T-helper 1 cell (primary cell): ENCODE measurements around the gene HPS1.
A peak's percentile ranks its signal among the peaks of the same experiment; 100 is the strongest.

Experiments used
- DNase-seq, 5 donors: peaks; one replicate each; pipeline ENCODE4 v3.0.0-alpha.2; 2012 to 2020
- total RNA-seq, 4 donors: gene quantifications; one replicate each; lab custom pipeline; 2026; lab: John Stamatoyannopoulos, UW

Gene HPS1
- total RNA-seq: 27.4 to 49.3 (median 35.8) reads per million in 4 donors

- DNase-seq: peak; percentile 50 to 82 (median 59)
These were observed at the start of gene HPS1 for GRCh38 chr10:98446661-98447221. Gene HPS1 (minus strand): TSS chr10:98446935. CDS start chr10:98443240, 3,695 bp downstream.

- no peak for DNase-seq
These were observed 46.0 kb upstream of the HPS1 start for GRCh38 chr10:98492763-98493162.

GRCh38 chr10:98489561-98490481 is 43.1 kb upstream of the HPS1 start:
- no peak for DNase-seq

GRCh38 chr10:98488669-98489430 is 42.1 kb upstream of the HPS1 start:
- DNase-seq: no peak

- no peak for DNase-seq
These were observed 40.9 kb upstream of the HPS1 start for GRCh38 chr10:98487649-98488048.

- no peak for DNase-seq
These were observed 39.7 kb upstream of the HPS1 start for GRCh38 chr10:98486421-98486820.

- no peak for DNase-seq
These were observed 39.2 kb upstream of the HPS1 start for GRCh38 chr10:98485959-98486358.

- no peak for DNase-seq
These were observed 36.9 kb upstream of the HPS1 start for GRCh38 chr10:98483658-98484057.

GRCh38 chr10:98482096-98482495 is 35.4 kb upstream of the HPS1 start:
- DNase-seq: no peak

GRCh38 chr10:98481404-98481945 is 34.7 kb upstream of the HPS1 start:
- no peak for DNase-seq

- DNase-seq: no peak
These were observed 31.9 kb upstream of the HPS1 start for GRCh38 chr10:98478430-98479222.

GRCh38 chr10:98477861-98478260 is 31.1 kb upstream of the HPS1 start:
- no peak for DNase-seq

GRCh38 chr10:98474628-98475027 is 27.9 kb upstream of the HPS1 start:
- DNase-seq: no peak

GRCh38 chr10:98472196-98472595 is 25.5 kb upstream of the HPS1 start:
- no peak for DNase-seq

GRCh38 chr10:98470850-98471249 is 24.1 kb upstream of the HPS1 start:
- no peak for DNase-seq

- DNase-seq: no peak
These were observed 22.5 kb upstream of the HPS1 start for GRCh38 chr10:98469001-98469931.

- DNase-seq: peak in 4 of 5 donors; percentile 45 to 77 (median 51)
These were observed 21.0 kb upstream of the HPS1 start for GRCh38 chr10:98467506-98468318.

GRCh38 chr10:98466861-98467505 is 20.2 kb upstream of the HPS1 start:
- DNase-seq: no peak

GRCh38 chr10:98465866-98466265 is 19.1 kb upstream of the HPS1 start:
- no peak for DNase-seq
